ENCODE measurements around the gene SP100.
"Not testable (repeated sequence)": the region's sequence is repeated elsewhere in the genome, so short reads cannot be mapped to it uniquely, and the experiment has no call there.

The SP100 gene

DNA sequence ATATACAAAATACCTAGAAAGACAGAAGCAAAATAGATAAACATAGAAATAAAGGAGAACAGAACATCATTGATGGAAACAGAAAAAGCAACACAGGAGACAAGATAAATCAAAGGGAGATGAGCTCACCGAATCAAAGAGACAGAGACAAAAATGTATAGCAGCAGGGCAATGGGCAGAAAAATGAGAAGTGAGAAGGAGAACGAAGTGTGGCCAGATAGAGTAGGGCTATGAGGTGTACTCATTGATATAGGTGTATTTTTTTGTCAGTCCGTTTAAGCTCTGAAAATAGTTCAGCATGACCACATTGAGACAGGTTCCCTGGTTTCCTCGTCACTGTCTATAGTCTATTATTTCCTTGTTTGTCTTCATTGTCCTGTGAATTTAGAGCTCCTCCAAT lies 55.1 kb downstream of the SP100 start:
- no peak for DNase-seq

DNA sequence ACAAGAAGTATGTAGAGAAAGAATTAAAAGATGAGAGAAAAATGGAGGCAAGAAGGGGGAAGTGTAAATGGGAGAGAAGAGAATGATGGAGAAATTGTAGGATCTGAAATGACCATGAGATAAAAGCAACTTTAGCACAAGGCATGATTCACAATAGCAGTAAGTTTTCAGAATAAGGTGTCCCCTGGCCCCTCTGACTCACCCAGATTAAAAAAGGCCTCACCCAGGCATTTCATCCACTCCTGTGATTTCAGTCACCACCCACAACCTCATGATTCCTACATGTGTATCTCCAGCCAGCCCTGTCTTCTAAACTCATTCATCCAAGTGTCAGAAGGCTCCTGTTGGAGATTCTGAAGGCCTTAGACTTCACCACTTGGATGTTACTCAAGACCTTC lies 56.6 kb downstream of the SP100 start:
- peak; percentile 14 to 17 for DNase-seq

DNA sequence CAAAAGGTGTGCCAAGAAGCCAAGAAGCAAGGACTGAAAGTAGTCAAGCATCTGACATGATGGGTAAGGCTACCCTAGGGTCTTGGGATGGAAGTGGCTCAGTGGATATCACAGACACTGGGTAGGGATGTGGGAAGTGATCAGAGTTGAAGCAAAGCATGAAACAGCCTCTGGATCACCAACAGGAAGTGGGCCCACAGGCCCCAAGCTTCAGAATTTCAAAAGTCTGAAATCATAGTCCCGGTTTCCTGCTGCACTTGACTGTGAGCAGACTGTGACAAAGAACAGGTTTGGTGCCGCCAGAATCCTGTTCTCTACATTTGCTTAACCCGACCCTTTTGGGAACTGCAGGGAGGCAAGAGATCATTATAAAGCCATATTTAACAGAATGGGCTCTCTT lies 57.4 kb downstream of the SP100 start:
- no peak for DNase-seq

DNA sequence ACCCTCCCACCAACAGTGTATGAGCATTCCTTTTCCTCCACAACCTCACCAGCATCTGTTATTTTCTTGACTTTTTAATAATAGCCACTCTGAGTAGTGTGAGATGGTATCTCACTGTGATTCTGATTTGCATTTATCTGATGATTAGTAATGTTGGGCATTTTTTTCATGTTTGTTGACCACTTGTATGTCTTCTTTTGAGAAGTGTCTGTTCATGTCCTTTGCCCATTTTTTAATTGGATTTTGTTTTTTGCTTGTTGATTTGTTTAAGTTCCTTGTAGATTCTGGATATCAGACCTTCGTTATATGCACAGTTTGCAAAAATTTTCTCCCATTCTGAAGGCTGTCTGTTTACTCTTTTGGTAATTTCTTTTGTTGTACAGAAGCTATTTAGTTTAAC lies 59.1 kb downstream of the SP100 start:
- DNase-seq = no peak

DNA sequence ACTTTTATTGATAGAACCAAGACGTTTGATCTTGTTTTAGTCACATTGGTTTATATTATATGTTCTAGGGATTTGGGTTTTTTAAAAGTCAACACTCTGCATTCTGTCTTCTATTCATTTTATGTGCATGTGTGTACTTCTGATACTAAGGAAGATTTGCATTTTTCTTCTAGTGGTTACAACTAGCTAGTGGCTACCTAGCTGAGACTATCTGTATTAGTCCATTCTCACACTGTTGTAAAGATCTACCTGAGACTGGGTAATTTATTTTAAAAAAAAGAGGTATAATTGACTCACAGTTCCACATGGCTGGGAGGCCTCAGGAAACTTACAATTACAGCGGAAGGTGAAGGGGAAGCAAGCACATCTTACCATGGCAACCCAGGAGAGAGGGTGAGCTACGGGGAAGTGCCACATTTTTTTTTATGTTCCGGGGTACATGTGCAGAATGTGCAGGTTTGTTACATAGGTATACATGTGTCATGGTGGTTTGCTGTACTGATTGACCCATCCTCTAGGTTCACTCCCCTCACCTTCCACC lies 69.9 kb downstream of the SP100 start:
- DNase-seq = no peak

DNA sequence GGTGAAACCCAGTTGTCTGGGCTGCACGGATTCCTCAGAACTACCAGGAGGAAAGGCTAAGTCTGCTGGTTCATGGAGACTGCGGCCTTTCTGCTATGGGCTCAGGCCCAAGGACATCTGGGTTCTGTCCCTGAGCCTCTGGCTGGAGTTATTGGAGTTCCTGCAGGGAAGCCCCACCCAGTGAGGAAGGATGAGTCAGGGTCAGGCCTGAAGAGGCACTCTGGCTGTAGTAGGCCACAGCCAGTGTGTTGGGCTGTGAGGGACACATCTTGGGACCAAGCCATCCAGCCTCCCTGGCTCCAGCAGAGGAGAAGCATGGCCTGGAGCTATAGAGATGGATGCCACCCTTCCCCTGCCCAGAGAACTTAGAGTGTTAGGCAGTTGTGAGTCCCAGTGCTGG lies 75.2 kb downstream of the SP100 start:
- DNase-seq = not testable (repeated sequence)

DNA sequence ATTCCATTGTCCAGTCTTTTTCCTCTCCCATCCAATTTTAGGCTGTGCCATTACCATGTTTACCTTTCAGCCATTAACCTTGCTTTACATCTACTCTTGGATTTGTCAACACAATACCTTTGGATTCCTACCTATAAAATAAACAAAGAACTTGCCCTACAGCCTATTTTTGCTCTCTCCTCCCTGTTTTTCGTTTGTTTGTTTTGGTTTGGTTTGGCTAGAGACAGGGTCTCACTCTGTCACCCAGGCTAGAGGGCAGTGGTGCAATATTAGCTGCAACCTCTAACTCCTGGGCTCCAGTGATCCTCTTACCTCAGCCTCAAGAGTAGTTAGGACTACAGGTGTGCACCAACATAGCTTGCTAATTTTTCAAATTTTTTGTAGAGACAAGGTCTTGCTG lies 76.1 kb downstream of the SP100 start:
- DNase-seq = no peak

DNA sequence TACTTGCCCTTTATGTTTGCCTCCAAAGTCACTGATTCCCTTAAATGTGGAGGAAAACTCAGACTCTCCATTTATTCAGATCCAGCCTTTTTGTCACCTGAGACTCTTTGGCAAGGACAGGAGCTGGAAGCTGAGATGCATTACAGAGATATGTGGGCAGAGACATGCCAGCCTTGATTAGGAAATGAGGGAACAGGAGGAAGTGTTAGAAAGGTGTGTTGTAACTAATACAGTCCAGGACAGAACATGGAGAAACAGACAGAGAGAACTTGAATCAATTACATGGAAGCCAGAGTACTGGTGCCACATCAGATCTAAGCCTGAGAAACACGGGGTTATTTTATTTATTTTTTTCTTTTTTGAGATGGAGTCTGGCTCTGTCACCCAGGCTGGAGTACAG lies 79.0 kb downstream of the SP100 start:
- DNase-seq = peak in 1 of 2 experiments; percentile 10

DNA sequence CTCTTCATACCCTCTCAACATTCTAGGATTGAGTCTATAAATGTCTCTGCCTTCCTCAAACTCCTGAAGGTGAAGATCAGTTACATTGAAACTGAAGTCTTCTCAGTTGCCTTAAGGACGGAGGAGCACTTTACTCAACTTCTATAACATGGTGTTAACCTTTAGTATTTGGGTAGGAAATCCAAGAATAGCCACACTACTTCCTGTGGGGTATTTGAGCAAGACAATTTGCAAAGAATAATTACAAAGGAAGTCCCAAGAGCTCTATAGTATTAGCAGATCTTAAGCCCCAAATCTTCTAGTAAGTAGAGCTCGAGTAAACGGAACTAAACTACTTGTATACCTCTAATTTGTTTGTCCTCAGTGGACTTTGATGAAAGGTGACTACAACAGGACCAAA lies 80.9 kb downstream of the SP100 start:
- peak in 1 of 2 experiments; percentile 4 for DNase-seq

DNA sequence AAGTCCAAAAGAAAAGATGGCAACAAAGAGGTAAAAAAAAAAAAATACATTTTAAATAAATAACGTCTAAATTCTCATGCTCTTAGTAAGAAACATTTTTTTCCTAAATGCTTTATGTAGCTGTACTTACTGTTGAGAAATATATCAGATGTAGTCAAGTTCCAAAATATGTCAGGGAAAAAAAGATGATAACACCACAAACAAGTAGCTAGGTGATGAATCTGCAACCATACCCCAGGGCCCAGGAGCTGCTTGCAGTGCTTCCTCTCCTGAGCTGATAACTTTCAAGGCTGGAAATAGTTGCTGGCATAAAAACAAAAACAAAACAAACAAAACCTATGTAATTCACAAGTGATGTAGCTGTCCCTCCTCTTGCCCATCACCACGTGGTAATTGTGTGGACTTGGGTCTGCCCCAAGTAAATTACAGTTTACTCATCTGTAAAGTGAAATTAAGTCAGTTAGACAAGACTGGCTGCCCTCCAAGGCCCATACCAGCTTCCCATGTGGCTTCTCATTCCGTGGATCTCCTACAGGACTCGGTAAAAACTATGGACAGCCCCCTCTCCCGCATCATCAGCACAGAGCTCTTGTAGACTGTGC lies 82.6 kb downstream of the SP100 start:
- no peak for DNase-seq

DNA sequence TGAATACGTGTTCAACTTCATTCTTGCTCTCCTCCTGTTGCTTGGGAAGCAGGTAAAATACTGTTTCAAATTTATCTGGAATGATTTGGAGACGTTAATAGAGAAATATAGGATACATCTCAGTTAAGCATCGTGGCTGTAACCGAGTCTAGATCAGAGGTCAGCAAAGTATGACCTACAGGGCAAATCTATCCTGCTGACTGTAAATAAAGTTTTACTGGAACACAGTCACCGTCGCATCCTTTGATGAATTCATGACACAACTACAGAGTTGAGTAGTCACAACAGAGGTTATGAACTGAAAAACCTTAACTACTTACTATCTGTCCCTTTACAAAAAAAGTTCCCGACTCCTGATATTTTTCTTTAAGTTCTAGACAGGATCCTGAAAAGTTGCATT lies 86.6 kb downstream of the SP100 start:
- no peak for DNase-seq

DNA sequence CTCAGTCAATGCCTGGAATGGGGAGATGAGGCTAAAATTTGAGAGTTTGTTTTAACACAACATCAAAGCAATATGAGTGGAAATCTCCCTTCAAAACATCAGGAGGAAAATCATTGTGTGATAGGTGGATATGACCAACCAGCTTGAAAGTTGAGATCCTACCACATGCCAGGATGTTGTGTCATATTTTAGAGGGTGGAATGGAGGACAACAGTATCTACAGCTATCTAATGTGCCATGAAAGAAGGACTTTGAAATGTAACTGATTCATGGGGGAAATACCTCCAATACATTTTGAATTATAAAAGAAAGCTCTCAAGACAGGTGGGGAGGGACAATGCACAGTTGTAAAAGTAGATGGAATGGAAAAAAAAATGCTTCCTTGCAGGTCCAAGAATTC lies 87.8 kb downstream of the SP100 start:
- DNase-seq = no peak

DNA sequence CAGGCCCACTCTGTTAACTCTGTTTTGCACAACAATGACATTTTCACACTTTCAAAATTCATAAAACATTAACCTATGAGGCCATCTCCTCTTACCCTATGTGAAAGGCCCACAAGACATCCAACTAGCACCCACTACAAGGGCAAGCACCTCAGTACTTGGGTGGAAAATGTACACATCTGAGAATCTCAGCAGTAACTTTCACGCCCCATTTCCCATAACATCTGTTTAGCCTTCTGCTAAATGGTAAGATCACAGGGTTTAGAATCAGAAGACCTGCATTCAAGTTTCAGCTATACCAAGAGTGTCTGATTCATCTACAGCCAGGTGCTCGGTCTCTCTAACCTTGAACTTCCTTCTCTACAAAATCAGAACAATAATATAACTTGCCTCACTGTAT lies 89.2 kb downstream of the SP100 start:
- no peak for DNase-seq

DNA sequence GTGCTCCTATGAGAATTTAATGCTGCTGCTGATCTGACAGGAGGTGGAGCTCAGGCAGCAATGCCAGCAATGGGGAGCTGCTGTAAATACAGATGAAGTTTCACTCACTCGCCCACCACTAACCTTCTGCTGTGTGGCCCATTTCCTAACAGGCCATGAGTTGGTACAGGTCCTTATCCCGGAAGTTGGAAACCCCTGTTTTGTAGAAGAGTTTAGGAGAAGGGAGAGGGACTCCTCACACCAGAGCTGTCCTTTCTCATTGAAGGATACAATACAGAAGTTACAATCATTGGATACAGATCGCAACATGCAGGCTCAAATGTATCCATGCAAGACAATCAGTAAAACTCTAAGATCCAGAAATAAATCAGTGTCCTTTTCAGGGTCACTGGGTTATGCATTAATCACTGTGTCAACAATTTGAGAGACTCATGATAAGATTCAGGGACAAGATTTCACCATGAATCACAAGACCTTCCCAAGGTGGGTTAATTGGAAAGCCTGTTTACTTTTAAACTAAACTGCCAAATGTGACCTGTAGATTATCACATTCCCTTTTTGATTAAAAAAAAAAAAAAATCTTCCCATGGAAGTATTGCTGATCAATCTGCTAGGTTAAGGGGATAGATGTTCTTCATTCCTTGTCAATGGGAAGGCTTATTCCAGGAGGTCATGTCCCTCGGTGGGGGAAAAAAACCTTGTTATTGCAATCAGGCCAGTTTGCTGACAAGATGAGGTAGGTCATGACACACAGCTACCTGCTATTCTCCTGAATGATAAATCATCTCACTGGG lies 97.2 kb downstream of the SP100 start:
- no peak for DNase-seq

DNA sequence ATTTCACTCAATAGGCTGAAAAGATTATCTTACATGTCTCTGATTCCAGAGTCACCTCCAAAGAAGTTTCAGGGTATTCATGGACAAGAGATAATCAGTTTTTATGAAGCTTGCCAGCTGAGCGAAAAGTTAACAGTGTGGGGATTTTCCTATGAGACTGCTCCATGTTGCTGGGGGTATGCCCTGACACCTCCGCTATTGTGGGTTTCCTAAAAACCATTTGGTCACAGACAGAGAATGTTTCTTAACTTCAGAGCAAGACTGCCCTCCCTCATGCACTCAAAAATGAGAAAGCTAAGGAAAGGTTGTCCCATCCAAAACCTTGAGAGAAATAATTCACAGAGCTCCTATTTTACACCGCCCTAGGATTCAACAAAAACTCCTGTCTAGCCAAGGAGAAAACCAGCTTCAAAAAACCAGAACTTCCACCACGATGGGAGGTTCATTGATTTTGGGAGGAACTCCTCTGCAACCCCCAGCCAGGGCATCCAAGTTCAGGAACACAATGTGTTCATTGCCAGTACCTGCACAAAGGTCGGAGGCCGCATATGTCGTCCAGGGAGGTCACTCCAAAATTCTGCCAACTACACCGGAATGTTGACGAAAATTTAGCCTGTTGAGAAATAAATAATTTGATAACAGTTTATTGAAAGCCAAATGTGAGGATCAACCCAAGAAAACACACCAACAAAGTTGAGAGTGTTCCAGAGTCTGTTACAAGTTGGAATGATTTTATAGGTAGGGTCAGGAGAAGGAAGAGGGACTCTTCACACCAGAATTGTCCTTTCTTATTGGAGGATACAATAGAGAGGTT lies 104.3 kb downstream of the SP100 start:
- no peak for DNase-seq

DNA sequence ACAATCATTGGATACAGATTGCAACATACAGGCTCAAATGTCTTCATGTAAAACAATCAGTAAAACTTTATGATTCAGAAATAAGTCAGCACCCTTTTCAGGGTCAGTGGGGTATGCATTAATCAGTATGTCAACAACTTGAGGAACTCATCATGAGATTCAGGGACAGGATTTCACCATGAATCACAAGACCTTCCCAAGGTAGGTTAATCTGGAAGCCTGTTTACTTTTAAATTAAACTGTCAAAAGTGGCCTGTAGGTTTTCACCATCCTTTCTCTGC lies 104.8 kb downstream of the SP100 start:
- DNase-seq = no peak

DNA sequence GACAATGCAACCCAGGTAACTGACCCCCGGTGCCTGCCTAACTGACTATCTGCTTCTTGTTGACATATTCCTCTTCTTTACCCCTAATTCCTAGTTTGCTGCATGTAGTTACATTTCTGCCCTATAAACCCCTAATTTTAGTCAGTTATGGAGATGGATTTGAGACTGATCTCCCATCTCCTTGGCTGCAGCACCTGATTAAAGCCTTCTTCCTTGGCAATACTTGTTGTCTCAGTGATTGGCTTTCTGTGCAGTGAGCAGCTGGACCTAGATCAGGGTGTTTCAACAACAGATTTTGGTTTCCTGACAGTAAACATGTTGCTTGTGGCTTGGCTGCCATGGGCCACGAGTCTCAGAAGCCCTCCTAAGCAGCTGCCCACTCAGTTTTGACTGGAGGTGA lies 105.4 kb downstream of the SP100 start:
- no peak for DNase-seq

DNA sequence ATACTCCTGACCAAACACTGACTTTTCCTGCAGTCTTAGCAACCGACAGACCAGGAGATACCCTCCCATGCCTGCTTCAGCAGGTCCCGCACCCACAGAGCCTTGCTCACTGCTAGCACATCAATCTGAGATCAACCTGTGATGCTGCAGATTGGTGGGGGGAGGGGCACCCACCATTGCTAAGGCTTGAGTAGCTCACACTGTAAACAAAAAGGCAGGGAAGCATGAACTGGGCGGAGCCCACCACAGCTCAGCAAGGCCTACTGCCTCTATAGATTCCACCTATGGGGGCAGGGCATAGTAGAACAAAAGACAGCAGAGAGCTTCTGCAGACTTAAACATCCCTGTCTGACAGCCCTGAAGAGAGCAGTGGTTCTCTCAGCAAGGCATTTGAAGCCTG lies 109.7 kb downstream of the SP100 start:
- no peak for DNase-seq

DNA sequence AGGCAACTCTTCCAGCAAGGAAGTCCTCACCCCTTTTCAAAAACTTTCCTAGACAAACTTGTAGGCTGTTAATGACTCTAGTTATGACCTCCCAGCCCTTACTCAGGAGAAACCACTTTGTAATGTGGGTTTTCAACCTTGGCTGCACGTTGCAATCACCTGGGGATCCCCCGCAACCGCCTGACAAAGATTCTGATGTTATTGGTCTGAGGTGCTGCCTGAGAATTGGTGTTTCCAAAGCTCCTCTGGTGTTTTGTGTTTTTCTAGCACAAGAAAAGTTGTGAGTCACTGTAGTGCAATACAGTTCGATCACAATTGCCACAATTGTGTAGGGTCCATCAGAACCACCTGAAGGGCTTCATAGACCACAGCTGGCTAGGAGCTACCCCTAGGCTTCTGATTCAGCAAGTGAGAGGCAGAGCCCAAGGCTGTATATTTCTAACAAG lies 121.6 kb downstream of the SP100 start:
- no peak for DNase-seq

DNA sequence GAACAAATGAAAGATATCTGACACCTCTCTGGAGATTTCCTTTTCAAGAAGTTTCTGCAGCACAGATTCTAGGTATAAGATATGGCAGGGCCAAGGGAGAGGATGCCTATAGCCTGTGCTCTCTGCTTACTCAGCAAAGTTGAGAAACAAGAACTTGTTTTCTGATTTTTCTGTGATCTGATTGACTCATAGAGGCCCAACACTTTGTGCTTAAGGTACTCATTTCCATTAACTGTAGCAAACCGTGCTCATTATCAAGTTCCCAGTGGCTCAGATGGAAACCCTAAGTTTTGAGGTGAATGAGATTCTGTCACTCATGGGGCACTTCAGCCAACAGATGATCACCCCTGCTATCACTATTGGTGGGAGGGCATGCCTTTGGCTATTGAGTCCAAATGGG lies 124.3 kb downstream of the SP100 start:
- DNase-seq = no peak

DNA sequence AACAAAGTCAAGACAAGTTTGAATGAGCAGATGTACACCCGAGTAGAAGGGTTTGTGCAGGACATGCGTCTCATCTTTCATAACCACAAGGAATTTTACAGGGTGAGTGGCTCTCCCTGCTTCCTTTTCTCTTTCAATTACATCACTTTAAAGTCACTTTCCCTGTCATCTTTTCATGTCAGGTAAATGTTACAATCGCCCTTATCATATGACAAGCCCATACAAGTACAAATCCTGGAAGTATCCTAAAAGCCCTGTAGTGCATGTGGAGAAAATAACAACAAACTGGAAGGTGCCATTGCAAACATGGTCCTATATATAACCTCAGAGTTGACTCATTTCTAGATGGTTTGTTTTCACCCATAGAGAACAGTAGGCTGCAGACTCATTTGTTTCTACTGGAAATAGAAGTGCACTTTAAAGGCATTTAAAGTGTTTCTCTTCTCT lies 126.0 kb downstream of the SP100 start:
- DNase-seq = no peak

DNA sequence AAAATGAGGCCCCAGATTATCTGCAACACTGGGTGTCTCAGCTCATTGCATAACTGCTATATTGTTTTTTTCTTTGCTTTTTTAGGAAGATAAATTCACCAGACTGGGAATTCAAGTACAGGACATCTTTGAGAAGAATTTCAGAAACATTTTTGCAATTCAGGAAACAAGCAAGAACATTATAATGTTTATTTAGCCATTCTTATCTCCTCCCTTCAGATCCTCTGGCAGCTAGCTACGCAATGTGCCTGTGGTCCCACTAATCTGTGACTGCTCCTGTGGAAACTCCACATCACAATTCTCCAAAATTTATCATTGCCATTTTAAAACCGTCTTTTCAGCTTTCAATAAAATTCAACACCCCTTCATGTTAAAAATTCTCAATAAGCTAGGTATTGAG lies 126.8 kb downstream of the SP100 start:
- DNase-seq = no peak

DNA sequence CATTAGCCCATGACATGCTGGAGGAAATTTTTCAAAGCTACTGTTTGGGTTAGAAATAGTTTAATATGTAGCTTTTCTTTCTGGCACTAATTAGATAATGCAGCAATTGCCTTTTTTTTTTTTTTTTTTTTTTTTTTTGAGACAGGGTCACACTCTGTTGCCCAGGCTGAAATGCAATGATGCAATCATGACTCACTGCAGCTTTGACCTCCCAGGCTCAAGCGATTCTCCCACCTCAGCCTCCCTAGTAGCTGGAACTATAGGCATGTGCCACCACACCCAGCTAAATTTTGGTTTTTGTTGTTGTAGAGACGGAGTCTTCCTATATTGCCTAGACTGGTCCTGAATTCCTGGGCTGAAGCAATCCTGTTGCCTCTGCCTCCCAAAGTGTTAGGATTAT lies 136.2 kb downstream of the SP100 start:
- no peak for DNase-seq

DNA sequence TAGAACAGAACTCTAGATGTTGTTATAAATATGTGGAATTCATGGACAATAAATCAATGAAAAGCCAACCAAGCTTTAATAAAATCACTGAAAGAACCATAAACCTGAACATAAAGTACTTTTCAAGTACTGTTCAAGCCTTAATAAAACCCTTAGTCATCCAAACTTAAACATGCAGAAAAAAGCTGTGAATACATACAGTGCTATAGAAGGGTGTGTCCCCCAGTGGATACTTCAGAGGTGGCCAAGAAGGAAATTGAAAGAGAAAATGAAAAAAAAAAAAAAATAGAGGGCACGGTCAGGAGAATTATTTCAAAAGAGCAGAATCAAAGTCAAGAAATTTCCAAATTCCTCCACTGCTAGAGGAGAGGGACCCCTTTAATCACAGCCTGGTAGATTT lies 141.1 kb downstream of the SP100 start:
- no peak for DNase-seq
